Lung (tissue), 12 donors: ENCODE measurements around the gene SFXN2. TPM values are rescaled to one million over a fixed set of nuclear protein-coding genes. Genes with fewer than 3 reads are reported as not detected.
"Not testable (repeated sequence)": the region's sequence is repeated elsewhere in the genome, so short reads cannot be mapped to it uniquely, and the experiment has no call there.

Experiments used
- ATAC-seq: fragments of 200-7000 bp; cut with Tn5 transposase; one replicate; pipeline ENCODE4 v1.9.1; 2020; ENCODE audit warnings: moderate number of reproducible peaks; ENCODE audit not compliant: insufficient read depth, low FRiP score
- DNase-seq, 3 donors: peaks; one replicate each; pipeline ENCODE4 v3.0.0-alpha.2; 2013 to 2017
- H3K27ac ChIP-seq, 2 donors: one replicate each; pipeline ENCODE4 v1.5.1; 2013; ENCODE audit warnings: mild to moderate bottlenecking in 2 of 2, moderate library complexity in 2 of 2, control low read depth in 1 of 2, inconsistent platforms in 1 of 2, low read depth in 1 of 2, low read length in 1 of 2
- H3K27me3 ChIP-seq, 3 donors: one replicate each; pipeline ENCODE4 v1.5.1; 2013; ENCODE audit warnings: low read length in 2 of 3; ENCODE audit not compliant: control insufficient read depth in 3 of 3, insufficient read depth in 3 of 3
- H3K36me3 ChIP-seq, 4 donors: one replicate each; pipeline ENCODE4 v1.5.1; 2013; ENCODE audit warnings: low read length in 4 of 4, mild to moderate bottlenecking in 1 of 4, moderate library complexity in 1 of 4; ENCODE audit not compliant: control insufficient read depth in 4 of 4, insufficient read depth in 4 of 4
- H3K4me1 ChIP-seq, 5 donors: one replicate each; pipeline ENCODE4 v1.5.1; 2013; ENCODE audit warnings: low read length in 5 of 5, mild to moderate bottlenecking in 2 of 5, moderate library complexity in 1 of 5; ENCODE audit not compliant: control insufficient read depth in 5 of 5, insufficient read depth in 5 of 5
- H3K4me3 ChIP-seq: one replicate; pipeline ENCODE4 v1.5.1; 2013; ENCODE audit warnings: mild to moderate bottlenecking, control low read depth, moderate library complexity
- H3K9ac ChIP-seq, 2 donors: one replicate each; pipeline ENCODE4 v1.5.1; 2013; ENCODE audit warnings: low read length in 2 of 2, control low read depth in 1 of 2; ENCODE audit not compliant: insufficient read depth in 1 of 2
- H3K9me3 ChIP-seq, 4 donors: one replicate each; pipeline ENCODE4 v1.5.1; 2013; ENCODE audit warnings: low read length in 3 of 4, mild to moderate bottlenecking in 1 of 4, moderate library complexity in 1 of 4; ENCODE audit not compliant: control insufficient read depth in 4 of 4, insufficient read depth in 3 of 4
- CTCF ChIP-seq: IDR thresholded peaks from 2 replicates; pipeline ENCODE4 v1.5.1; 2012; ENCODE audit warnings: mild to moderate bottlenecking; ENCODE audit errors: control extremely low read depth, extremely low read depth
- WGBS, 2 donors: extraction: QIAGEN DNeasy Blood & Tissue Kit; methylation state at CpG; one replicate each; pipeline ENCODE4 v1.1.7; 2013; 5-methylcytosine and 5-hydroxymethylcytosine counted together
- polyA plus RNA-seq, 2 donors: library from polyadenylated mRNA; stranded (reverse); fragments of 200-250 nt; gene quantifications; one replicate each; pipeline ENCODE4 v1.2.1, GENCODE V29; 2013
- total RNA-seq, 2 donors: library from RNA; depleted of rRNA in 1 of 2; stranded (reverse); fragments of >200 nt in 1 of 2; gene quantifications; one replicate each; pipeline ENCODE4 v1.2.1, GENCODE V29; 2014 to 2021
- donor health status: control.
- donor health status: control.
- donor health status: Bipolar disorder and iron deficiency.
- donor health status: healthy.
- donor health status: DM: yes; HTN: yes; CAD: no.

The SFXN2 gene
- total and polyA plus RNA-seq, 4 donors: 10.8 to 27.0 (median 14.0) TPM

- no peaks in the 10 kb centered on the region for H3K9me3 ChIP-seq
- TF ChIP-seq CTCF: no peak
- 0 to 1% methylated on average over 50 to 62 of the region's 62 CpGs for WGBS, 2 donors
- DNase-seq (peak; percentile 99), ATAC-seq (peak; percentile 97)
- peaks cover 3 to 47% (median 14%) of the 10 kb centered on the region in 5 donors for H3K4me1 ChIP-seq
- H3K27ac ChIP-seq: peak within 1 kb of the TSS; percentile 75 to 87
- H3K9ac ChIP-seq: peak within 1 kb of the TSS; percentile 87 to 90
- no peaks in the 10 kb centered on the region for H3K36me3 ChIP-seq
- H3K27me3 ChIP-seq: no peaks in the 10 kb centered on the region
- peak within 1 kb of the TSS; percentile 64 for H3K4me3 ChIP-seq
Observed at GRCh38 chr10:102713814-102714620, 419 bp upstream of the SFXN2 start, which contains the start of gene ARL3. ARL3 (minus strand) TSS chr10:102714397; CDS start chr10:102714275, 122 bp downstream.

- no peaks in the 10 kb centered on the region for H3K9me3 ChIP-seq
- H3K4me1 ChIP-seq: peaks cover 3 to 38% (median 14%) of the 10 kb centered on the region in 5 donors
- H3K27ac ChIP-seq: no peak overlapping the region
- no peaks in the 10 kb centered on the region for H3K27me3 ChIP-seq
- H3K36me3 ChIP-seq: no peaks in the 10 kb centered on the region
- no peak for TF ChIP-seq CTCF
- H3K4me3 ChIP-seq: no peak overlapping the region
- WGBS, 2 donors: 90 to 95% methylated on average over 1 of the region's 1 CpG
- ATAC-seq: no peak
- no peak for DNase-seq
- peak overlapping the region in 1 of 2 donors; percentile 37 for H3K9ac ChIP-seq
Observed at GRCh38 chr10:102715880-102716279, 1.4 kb downstream of the SFXN2 start.

GRCh38 chr10:102716900-102717565 lies 2.6 kb downstream of the SFXN2 start:
- not testable (repeated sequence) for H3K36me3 ChIP-seq, DNase-seq, H3K9me3 ChIP-seq, H3K27ac ChIP-seq, H3K4me3 ChIP-seq, H3K9ac ChIP-seq, H3K27me3 ChIP-seq, ATAC-seq
- peaks cover 3 to 31% (median 11%) of the 10 kb centered on the region in 5 donors for H3K4me1 ChIP-seq
- 94 to 97% methylated on average over 16 to 18 of the region's 18 CpGs for WGBS, 2 donors

GRCh38 chr10:102718220-102718619 lies 3.8 kb downstream of the SFXN2 start:
- ATAC-seq (no peak), DNase-seq (peak in 2 of 3 donors; percentile 47 to 76)
- H3K27me3 ChIP-seq: no peaks in the 10 kb centered on the region
- peaks cover under 1 to 19% (median 11%) of the 10 kb centered on the region in 5 donors for H3K4me1 ChIP-seq
- H3K27ac ChIP-seq: peak overlapping the region in 1 of 2 donors; percentile 59
- H3K4me3 ChIP-seq: no peak overlapping the region
- WGBS, 2 donors: 48 to 71% methylated on average over 3 of the region's 3 CpGs
- H3K9me3 ChIP-seq: no peaks in the 10 kb centered on the region
- H3K36me3 ChIP-seq: no peaks in the 10 kb centered on the region
- peak overlapping the region in 1 of 2 donors; percentile 8 for H3K9ac ChIP-seq
- no peak for TF ChIP-seq CTCF
